ENCODE measurements around the gene ERCC3.

Gene ERCC3

DNA sequence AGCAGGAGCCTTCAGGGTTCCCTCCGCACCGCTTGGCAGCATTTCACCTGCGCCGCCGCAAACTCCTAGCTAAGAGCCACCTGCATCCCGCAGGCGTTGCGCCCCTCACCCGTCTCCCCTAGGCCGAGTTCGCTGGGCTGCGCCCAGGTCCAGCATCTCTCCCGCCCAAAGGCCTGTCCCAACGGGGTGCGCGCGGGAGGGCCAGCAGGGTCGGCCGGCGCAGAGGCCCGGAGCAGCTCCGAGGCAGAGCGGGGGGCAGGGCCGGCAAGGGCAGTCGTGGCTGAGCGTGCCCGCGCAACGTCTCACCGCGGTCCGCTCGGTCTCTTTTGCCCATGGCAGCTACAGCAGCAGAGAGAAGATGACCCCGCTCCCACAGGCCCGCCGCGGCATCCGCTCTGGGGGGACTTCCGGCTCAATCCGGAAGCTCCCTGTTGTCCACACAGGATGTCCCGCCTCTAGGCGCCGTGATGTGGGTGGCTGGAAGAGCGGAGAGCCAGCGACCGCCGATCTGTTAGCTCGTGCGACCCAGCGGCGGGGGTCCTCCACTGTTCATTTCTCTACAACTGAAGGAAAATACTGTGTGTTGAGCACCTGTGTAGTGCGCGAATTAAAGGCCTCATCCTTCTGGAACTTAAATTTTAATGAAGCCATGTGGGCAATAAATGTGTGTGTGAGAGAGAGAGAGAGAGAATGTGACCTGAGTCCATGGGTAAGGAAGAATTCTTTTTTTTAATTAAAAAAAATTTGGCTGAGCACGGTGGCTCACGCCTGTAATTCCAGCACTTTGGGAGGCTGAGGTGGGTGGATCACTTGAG, at the start of gene ERCC3:
Gene ERCC3 (minus strand): TSS at position 397 of the 815 bp plus-strand sequence. CDS start 63 bp downstream, at position 334.
- in situ Hi-C loops (cut with HindIII; ENCODE audit: low sequenced_read_pairs) = no loop called here

DNA sequence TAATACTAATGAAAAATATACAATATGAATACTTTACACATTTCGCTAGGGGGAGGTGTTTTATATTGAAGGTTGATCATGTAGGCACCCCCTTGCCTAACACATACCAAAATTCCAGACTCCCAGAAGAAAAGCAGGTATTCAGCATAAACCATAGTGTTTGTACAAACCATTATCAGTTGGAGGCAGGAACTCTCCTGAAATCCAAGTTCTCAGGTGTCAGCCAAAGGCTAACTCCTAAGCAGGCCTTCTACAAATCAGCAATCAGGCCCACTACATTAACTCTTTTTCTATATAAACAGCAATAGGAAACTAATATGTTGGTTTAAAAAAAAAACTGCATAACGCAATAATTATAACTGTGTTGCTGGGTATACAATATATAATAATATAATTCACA, 49.3 kb upstream of the ERCC3 start:
- in situ Hi-C loops (cut with HindIII; ENCODE audit: low sequenced_read_pairs) = no loop called here

DNA sequence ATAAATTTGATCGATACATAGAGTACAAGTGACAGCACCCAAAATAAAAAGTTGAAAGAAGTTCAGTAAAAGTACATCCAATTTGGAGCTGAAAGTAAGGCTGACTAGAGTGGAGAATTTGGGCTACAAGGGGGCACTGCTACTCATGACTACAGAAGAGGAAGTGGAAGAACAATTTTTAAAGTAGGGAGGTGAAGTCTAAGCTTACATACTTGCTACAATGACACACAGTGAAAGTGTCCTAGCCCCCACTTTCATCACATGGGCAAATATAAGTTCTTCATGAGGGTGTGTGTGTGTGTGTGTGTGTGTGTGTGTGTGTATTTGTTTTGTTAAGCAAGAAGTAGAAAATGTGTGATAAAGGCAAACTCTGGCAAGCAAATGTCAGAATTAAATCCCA, 48.2 kb upstream of the ERCC3 start:
- in situ Hi-C loops (cut with HindIII; ENCODE audit: low sequenced_read_pairs) = no loop called here

DNA sequence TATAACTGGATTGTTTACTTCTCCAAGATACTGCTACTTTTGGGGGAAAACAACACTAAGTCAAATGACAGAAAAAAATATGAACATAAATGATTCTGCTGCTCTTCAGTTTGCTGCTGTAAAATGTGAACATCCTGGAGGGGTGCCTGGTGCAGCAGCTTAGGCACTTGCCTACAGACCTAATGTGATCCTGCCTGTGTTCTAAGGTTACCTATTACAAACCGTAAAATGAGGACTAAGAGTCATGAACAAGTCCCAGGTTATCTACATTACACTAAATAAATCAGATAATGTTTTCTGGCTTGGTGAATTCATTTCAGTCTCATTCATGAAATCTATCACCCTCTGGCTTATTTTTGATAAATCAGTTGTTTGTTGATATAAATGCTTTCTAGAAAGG, 38.4 kb upstream of the ERCC3 start:
- in situ Hi-C loops (cut with HindIII; ENCODE audit: low sequenced_read_pairs) = no loop called here

DNA sequence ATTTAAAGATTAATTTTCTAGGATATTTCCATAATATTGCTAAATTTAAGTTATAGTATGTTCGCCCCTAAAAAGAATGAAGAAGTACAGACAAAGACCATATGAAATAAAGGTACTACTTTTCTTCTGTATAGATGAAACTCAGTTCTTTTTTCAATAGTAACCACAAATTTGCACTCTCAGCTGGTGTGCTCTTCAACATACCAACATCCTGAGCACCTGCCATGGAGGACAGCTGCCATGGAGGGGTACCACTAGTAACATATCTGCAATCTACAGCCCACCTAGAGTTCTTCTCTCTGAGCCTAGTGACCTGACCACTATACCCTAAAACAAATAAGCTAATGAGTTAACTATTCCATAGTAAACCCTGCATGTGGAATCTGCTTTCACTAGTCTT, 36.8 kb upstream of the ERCC3 start:
- in situ Hi-C loops (cut with HindIII; ENCODE audit: low sequenced_read_pairs) = no loop called here

DNA sequence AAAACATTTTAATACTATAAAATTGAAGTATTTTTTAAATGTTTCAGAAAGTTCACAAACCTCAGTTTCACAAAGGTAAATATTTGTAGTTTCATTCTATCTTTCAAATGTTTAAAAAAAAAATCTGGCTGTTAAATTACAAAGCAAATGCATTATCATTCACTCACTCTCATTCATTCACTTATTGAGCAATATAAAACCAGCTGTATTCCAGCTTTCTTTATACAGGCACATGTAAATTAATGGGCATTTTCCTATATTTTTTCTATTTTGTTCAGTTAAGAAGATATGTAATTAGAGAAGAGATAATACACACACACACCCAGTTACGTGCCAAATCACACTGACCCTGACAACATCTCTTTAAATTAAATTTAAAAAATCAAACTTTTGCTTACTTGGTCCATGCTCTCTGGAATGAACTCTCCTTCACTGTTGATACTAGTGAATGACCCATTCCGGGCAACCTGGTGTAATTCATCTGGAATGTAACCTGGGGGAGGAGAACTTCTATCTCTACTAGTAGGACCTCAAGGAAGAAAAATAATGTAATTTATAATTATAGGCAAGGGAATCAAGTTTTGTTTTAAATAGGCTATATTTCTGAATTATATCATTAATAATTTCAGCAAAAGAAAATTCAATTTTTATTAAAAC, 32.5 kb upstream of the ERCC3 start:
- in situ Hi-C loops (cut with HindIII; ENCODE audit: low sequenced_read_pairs) = no loop called here

DNA sequence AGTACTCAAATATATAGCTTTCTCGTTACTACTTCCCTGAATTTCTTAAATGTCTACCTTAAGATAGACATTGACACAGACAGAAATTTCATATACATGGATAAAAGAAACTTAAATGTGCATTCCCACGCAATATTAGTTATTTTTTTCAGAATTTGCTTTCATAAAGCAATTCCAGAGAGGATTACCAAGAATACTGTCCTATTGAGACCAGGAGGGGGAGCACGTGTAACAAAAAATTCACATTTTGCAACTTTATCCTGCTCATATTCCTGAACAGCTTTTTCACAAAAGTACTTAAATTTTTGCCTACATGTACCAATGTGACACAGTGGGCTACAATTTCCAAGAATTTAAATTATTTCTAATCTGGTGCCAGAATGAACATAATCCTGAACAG, 30.7 kb upstream of the ERCC3 start:
- in situ Hi-C loops (cut with HindIII; ENCODE audit: low sequenced_read_pairs) = no loop called here

DNA sequence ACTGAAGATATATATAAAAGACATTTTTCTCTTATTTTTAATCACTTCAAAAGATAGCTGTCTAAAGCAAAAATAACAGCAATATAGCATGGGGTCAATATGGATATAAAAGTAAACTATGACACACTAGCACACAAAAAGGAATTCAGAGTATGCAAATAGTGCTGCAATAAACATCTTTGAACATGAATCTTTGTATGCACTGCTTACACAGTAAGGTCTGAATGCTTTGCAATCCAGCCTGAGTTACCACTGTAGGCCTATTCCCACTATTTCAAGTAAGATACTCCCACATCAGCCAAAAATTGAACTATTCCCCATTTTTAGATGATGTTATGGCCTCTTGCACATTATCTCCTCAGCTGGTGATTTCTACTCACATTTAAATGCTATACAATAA, 27.4 kb upstream of the ERCC3 start:
- in situ Hi-C loops (cut with HindIII; ENCODE audit: low sequenced_read_pairs) = no loop called here

DNA sequence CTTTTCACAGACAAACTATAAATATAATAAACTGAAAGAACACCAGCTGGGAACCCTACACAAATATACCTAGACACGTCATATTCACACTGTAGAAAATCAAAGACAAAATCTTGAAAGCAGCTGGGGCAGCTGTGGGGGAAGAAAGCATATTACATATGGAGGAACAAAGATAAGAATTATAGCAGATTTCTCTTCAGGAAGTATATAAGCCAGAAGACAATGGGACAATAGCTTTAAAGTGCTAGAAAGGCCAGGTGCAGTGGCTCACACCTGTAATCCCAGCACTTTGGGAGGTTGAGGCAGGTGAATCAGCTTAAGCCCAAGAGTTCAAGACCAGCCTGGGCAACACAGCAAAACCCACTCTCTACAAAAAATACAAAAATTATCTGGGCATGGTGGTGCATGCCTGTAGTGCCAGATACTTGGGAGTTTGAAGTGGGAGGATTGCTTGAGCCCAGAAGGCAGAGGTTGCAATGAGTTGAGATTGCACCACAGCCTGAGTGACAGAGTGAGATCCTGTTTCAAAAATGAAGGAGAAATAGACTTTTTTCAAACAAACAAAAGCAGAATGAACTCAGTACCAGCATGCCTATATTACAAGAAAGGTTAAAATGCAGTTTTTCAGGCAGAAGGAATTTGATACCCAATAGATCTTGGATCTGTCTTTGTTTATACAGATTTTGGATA, 26.8 kb upstream of the ERCC3 start:
- in situ Hi-C loops (cut with HindIII; ENCODE audit: low sequenced_read_pairs) = no loop called here

DNA sequence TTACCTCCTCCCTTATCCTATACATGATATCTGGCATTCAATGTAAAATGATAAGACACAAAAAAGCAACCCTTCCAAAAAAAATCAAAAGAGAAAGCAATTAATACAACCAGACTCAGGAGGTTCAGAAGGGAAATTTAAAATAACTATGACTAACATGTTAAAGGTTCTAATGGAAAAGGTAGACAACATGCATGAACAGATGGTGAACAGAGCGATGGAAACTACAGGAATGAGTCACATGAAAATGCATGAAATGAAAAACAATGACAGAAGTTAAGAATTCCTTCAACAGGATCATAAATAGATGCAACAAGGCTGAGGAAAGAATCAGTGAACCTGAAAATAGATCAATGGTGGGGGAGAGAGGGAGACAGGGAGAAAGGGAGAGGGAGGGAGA, 26.1 kb upstream of the ERCC3 start:
- in situ Hi-C loops (cut with HindIII; ENCODE audit: low sequenced_read_pairs) = no loop called here

DNA sequence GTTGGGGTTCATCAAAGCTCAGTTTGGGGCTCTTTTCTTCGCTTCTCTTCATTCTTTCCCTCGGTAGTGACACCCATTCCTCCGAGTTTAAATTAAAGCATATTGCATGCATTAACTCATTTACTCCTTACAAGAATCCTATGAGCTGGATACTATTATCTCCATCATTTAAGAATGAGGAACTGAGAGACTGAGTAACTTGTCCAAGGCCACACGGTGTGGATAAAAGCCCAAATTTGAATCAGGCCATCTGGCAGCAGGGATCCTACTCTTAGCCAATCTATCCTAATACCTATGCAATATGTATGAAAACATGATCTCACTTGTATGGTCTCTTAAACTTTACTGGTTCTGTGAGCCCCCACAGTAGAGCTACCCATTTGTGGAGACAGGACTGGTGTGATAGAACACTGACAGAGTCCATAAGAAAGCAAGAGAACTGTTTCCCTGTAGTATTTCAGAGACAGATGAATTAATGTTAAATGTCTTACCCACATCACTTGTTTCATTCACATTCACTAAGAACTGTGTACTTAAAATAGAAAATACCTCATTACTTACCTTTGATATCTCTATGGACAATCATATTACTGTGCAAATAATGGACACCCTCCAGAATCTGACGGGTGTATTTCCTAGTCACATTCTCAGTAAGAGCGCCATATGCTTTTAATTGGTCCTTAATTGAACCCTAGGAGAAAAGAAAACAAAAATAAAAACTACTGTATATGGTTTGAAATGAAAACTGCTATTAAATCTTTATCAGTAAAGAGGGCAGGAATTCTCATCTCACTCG, 20.4 kb upstream of the ERCC3 start:
- in situ Hi-C loops (cut with HindIII; ENCODE audit: low sequenced_read_pairs) = no loop called here

DNA sequence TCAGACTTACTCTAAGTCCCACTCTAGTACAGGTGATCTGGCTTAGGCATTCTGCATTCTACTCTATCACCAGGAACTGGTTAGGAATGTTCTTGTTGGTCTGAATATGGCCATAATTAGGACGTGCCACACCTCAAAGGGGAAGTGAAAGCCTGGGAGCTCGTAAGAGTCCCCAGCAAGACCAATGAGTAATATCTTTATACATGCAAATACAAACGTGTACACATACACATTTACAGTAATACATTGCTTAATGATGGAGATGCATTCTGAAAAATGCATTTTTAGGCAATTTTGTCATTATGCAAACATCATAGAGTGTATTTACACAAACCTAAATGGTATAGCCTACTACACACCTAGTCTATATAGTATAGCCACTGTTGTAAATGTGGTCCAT, 19.5 kb upstream of the ERCC3 start:
- in situ Hi-C loops (cut with HindIII; ENCODE audit: low sequenced_read_pairs) = no loop called here

DNA sequence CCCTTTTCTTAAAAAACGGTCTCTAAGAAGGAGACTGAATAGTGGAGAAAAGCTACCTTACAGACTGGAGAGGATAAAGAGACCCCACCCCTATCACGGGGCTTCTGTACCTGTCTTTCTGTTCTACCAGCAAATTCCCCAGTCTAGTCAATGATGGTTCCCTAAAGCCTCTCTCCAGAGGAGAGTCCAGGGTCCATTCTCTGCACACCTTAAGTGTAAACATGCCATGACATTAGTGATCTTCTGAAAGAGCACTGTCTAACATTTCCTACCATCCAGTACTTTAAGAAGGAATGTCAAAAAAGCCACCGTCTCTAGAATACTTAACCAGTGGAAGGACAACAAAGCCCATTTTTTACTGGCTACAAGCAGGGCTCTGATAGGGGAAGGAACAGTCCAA, 17.0 kb upstream of the ERCC3 start:
- in situ Hi-C loops (cut with HindIII; ENCODE audit: low sequenced_read_pairs) = no loop called here

DNA sequence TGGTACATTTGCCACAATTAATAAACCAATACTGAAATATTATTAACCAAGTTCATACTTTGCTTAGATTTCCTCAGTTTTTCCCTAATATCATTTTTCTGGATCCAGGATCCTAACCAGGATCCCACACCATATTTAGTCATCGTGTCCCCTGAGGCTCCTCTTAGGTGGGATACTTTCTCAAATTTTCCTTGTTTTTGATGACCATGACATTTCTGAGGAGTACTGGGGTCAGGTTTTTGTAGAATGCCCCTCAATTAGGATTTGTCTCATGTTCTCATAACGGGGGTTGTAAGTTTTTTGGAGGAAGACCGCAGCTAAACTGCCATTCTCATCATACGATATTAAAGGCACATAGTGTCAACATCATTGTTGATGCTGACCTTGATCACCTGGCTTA, 15.5 kb upstream of the ERCC3 start:
- in situ Hi-C loops (cut with HindIII; ENCODE audit: low sequenced_read_pairs) = no loop called here

DNA sequence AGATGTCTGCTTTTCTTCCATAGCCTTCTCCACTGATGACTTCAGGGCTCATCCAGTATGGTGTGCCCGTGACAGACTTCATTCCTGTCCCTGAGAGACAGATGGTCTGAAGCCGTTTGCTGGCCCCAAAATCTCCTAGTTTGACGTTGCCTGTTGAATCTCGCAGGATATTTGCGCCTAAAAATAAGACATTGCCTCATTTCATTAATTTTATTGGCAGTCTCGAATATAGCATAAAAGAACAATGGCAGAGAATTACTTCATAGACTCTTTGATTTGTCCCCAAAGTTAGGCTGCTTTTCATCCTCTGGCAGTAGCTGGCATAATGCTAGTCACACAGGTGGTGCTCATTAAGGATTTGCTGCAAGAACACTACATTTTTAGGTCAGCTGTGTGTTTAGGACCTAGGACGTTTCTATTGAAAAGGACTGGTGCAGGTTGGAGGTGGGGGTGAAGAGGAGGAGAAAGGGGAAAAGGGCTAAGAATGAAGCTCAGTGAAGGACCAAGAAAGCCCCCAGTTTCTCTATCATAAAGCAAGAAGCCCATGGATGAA, 14.7 kb upstream of the ERCC3 start:
- in situ Hi-C loops (cut with HindIII; ENCODE audit: low sequenced_read_pairs) = no loop called here

DNA sequence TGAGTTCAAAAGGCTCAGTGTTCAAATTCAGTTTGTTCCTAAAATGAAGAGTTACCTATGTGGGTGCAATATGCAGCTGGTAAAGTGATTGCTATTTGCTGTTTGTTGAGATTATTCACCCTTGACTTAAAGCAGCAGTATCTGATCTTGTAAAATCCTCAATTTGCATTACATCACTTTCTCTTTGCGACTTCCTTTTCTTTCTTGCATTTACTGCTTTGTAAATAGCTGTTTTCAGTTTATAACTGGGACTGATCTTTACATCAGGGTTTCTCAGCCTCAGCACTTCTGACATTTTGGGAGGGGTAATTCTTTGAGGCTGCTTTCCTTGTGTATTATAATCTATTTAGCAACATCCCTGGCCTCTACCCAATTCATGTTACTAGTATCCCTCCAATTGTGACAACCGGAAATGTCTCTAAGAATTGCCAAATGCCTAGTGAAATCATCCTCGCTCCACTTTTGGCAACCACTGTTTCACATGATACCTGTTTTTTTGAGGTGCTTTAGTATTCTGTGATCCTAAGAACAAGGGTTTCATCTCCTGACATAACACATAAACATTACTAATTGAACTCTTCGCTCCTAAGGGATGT, 12.1 kb upstream of the ERCC3 start:
- in situ Hi-C loops (cut with HindIII; ENCODE audit: low sequenced_read_pairs) = no loop called here

DNA sequence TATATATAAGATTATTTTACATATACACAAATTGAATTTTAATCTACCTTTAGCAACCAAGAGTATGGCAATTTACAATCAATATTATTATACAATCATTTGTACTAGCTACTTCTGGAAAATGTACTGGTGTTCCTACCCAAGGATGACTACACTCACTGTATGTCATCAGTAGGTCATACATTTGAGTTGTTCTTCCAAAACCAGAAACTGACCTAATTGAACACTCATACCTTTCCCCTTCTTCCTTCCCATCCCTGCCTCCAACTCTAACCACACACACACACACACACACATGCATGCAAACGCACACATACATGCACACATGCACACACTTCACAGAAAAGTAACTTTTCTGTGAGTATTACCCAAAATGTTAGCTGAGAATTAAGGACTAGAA, 8.2 kb upstream of the ERCC3 start:
- in situ Hi-C loops (cut with HindIII; ENCODE audit: low sequenced_read_pairs) = no loop called here

DNA sequence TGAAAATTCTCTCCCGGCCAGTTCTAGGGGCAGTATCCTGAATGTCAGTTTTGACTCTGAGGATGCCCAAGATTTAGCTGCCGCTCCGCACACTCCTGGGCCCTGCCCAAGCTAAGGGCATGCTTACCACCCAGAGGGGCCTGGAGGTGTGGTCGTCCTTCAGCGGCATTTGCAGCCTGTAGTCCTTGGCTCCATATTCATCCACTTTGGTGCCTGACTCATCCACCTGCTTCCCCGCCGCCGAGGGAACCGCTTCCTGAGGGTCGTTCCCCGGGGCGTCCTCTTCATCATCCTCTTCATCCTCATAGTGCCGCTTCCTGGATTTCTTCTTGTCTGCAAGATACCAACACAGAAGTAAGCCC, 577 bp downstream of the ERCC3 start:
- in situ Hi-C loops (cut with HindIII; ENCODE audit: low sequenced_read_pairs) = no loop called here

DNA sequence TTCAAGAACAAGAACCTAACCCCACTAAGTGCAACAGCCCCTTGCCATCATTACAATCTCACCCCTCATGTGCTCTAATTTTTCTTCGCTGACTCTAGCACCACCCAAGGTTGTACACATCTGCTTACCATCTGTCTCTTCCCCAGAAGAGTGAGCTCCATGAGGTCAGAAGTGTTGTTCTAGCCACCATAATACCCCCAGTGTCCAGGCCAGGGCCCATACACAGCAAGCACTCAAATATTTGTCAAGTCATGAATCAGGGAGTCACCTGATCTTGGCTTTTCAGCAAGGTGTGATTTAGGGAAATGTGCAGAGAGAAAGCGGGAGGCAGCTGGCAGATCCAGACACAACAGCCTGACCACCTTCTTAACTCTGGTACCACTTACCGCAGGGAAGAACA, 5.7 kb downstream of the ERCC3 start:
- in situ Hi-C loops (cut with HindIII; ENCODE audit: low sequenced_read_pairs) = no loop called here

DNA sequence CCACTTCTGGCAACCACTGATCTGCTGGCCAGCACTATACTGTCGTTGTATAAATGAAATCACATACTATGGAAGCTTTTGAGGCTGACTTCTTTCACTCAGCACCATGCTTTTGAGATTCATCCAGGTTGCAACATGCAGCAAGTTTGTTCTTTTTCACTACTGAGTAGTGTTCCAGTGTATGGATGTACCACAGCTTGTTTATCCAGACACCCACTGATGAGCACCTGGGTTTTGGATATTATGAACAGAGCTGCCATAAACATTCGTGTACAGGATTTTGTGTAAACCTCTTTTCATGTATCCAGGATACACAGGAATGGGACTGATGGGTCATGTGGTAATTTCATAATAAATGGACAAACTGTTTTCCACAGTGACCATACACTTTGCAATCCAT, 10.7 kb downstream of the ERCC3 start:
- in situ Hi-C loops (cut with HindIII; ENCODE audit: low sequenced_read_pairs) = no loop called here

DNA sequence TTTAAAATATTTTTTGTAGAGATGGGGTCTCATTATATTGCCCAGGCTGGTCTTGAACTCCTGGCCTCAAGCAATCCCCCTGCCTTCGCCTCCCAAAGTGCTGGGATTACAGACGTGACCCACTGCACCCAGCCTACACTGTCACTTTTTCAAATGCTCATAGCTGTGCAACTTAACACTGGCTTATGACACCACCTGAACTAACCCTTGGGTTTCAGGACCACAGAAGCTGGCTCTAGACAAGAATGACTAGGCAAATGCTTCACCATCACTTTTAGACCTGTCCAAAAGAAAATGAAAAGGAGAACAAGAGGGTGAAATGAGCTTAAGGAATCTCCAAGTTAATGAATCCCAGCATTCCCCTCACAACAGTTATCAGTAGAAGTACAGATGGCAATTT, 13.3 kb downstream of the ERCC3 start:
- in situ Hi-C loops (cut with HindIII; ENCODE audit: low sequenced_read_pairs) = no loop called here
